ENCODE results near the gene CNTNAP2. TPM values are rescaled to one million over a fixed set of nuclear protein-coding genes. Genes with fewer than 3 reads are reported as not detected.

Gene CNTNAP2
- total and polyA plus RNA-seq, 2 of the 4 experiments (the other 2 are of a cell fraction): not detected

- no peak for ATAC-seq (ENCODE audit: low read depth)
- Histone ChIP-seq H3K4me3 (ENCODE audit: insufficient read depth, low read depth, low read length) (no peak overlapping the region), H2AK9ac (replicated peaks; ENCODE audit: low read depth, low read length, poor library complexity) (no peak overlapping the region), H2AFZ (replicated peaks; ENCODE audit: low read length, poor library complexity) (no peak overlapping the region), H3K18ac (ENCODE audit: low read depth, low read length) (no peak overlapping the region), H2BK15ac (ENCODE audit: low read depth, low read length) (no peak overlapping the region), H4K8ac (ENCODE audit: low read depth in 2 of 2, low read length in 2 of 2) (no peak overlapping the region), H4K20me1 (ENCODE audit: insufficient read depth, low read length) (no peaks in the 10 kb centered on the region), H3K27me3 (ENCODE audit: control insufficient read depth, insufficient read depth, low read length) (no peaks in the 10 kb centered on the region), H3K23ac (ENCODE audit: low read depth, low read length) (no peak overlapping the region), H2BK5ac (ENCODE audit: low read depth, low read length, poor library complexity, severe bottlenecking) (no peak overlapping the region), H4K5ac (ENCODE audit: low read depth, low read length) (no peak overlapping the region), H3K9ac (ENCODE audit: low read depth, low read length) (no peak overlapping the region), H3K27ac (ENCODE audit: insufficient read depth, low read length) (no peak overlapping the region), H3K79me1 (ENCODE audit: low read depth in 1 of 2, low read length in 2 of 2) (no peaks in the 10 kb centered on the region), H4K91ac (ENCODE audit: insufficient read depth, low read depth, low read length) (no peak overlapping the region), H2BK120ac (ENCODE audit: low read depth, low read length) (no peak overlapping the region), H3K4ac (ENCODE audit: low read depth, low read length) (no peak overlapping the region), H3K9me1 (ENCODE audit: insufficient read depth, low read length) (no peaks in the 10 kb centered on the region), H3K14ac (replicated peaks; ENCODE audit: low read depth, low read length) (no peak overlapping the region), H2AK5ac (ENCODE audit: low read depth, low read length) (no peak overlapping the region), H3K36me3 (ENCODE audit: control insufficient read depth, insufficient read depth, low read length) (no peaks in the 10 kb centered on the region), H3K4me2 (ENCODE audit: low read depth, low read length) (no peak overlapping the region), H3K9me3 (ENCODE audit: control insufficient read depth, insufficient read depth, low read length) (peaks cover 6% of the 10 kb centered on the region), H2BK20ac (ENCODE audit: low read depth, low read length) (no peak overlapping the region), H3K4me1 (ENCODE audit: control insufficient read depth, insufficient read depth, low read length) (no peaks in the 10 kb centered on the region), H3K56ac (ENCODE audit: extremely low read depth, insufficient read depth, low read length) (no peak overlapping the region)
- WGBS, 2 experiments (ENCODE audit: extremely low coverage in 2 of 2, insufficient read length in 1 of 2): 84% methylated on average over 3 of the region's 8 CpGs; no CpG with 5 or more reads in 1 of the 2 experiments
- CTCF ChIA-PET: no interaction called here
- dilution Hi-C loops (cut with HindIII; ENCODE audit: low sequenced_read_pairs, unreplicated experiment): no loop called here
- POLR2A ChIA-PET (ENCODE audit: unreplicated experiment): no interaction called here
- in situ Hi-C loops (cut with MboI; ENCODE audit: low sequenced_read_pairs): no loop called here
- intact Hi-C loops (cut with micrococcal nuclease): no loop called here
- TF ChIP-seq CTCF (conservative IDR thresholded peaks at IDR 0.05; ENCODE audit: low read depth, low read length) (no peak), RFX5 (IDR thresholded peaks at IDR 0.05; ENCODE audit: low read depth, low read length) (no peak), USF2 (IDR thresholded peaks at IDR 0.05; ENCODE audit: low read depth, low read length) (no peak)
- DNase-seq: no peak
- no TSS peak for BruUV-seq (replicated peaks)
These were observed 2339.8 kb downstream of the CNTNAP2 start for GRCh38 chr7:148456351-148456750.
